ENCODE data around the gene KIF26B. TPM values are rescaled to one million over a fixed set of nuclear protein-coding genes. Genes with fewer than 3 reads are reported as not detected.

The KIF26B gene
- total and polyA plus RNA-seq, 10 of the 15 experiments (the other 5 are each of a cell fraction or from before 2014, with no cell fraction given), result 0.35 to 11.6 (median 2.2) TPM

GRCh38 chr1:245645894-245646293 is 491.1 kb downstream of the KIF26B start (continued):
- peak; percentile 73; the same call in 1 of the 2 replicates for TF ChIP-seq IRF4 (IDR thresholded peaks at IDR 0.05; ENCODE audit: low read depth, low read length)
- peak; percentile 56; the same call in 1 of the 2 replicates for TF ChIP-seq IKZF1 (conservative IDR thresholded peaks at IDR 0.05)
- TF ChIP-seq BCL3 (IDR thresholded peaks at IDR 0.05; ENCODE audit: borderline replicate concordance, insufficient read depth, low read depth, low read length, poor library complexity, severe bottlenecking), result peak; percentile 61
- TF ChIP-seq, protein P1, sequence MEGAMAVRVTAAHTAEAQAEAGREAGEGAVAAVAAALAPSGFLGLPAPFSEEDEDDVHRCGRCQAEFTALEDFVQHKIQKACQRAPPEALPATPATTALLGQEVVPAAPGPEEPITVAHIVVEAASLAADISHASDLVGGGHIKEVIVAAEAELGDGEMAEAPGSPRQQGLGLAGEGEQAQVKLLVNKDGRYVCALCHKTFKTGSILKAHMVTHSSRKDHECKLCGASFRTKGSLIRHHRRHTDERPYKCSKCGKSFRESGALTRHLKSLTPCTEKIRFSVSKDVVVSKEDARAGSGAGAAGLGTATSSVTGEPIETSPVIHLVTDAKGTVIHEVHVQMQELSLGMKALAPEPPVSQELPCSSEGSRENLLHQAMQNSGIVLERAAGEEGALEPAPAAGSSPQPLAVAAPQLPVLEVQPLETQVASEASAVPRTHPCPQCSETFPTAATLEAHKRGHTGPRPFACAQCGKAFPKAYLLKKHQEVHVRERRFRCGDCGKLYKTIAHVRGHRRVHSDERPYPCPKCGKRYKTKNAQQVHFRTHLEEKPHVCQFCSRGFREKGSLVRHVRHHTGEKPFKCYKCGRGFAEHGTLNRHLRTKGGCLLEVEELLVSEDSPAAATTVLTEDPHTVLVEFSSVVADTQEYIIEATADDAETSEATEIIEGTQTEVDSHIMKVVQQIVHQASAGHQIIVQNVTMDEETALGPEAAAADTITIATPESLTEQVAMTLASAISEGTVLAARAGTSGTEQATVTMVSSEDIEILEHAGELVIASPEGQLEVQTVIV (IDR thresholded peaks at IDR 0.05; ENCODE audit: borderline replicate concordance, partially characterized antibody), result no peak
- TF ChIP-seq, protein P2, sequence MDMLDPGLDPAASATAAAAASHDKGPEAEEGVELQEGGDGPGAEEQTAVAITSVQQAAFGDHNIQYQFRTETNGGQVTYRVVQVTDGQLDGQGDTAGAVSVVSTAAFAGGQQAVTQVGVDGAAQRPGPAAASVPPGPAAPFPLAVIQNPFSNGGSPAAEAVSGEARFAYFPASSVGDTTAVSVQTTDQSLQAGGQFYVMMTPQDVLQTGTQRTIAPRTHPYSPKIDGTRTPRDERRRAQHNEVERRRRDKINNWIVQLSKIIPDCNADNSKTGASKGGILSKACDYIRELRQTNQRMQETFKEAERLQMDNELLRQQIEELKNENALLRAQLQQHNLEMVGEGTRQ (IDR thresholded peaks at IDR 0.05; ENCODE audit: borderline replicate concordance, low read depth, low read length), result no peak
- TF ChIP-seq ZBTB33 (IDR thresholded peaks at IDR 0.05), result no peak
- peak; percentile 78 for TF ChIP-seq MEF2B (IDR thresholded peaks at IDR 0.05; ENCODE audit: partially characterized antibody, poor library complexity, severe bottlenecking)
- TF ChIP-seq TCF3 (IDR thresholded peaks at IDR 0.05; ENCODE audit: borderline replicate concordance, insufficient read depth, low read depth, low read length), result 0 out of 2 replicates have a peak, but pooled peaks have one; percentile 48
- TF ChIP-seq NRF1 (conservative IDR thresholded peaks at IDR 0.05; ENCODE audit: low read depth, low read length), result no peak
- TF ChIP-seq, protein P3, sequence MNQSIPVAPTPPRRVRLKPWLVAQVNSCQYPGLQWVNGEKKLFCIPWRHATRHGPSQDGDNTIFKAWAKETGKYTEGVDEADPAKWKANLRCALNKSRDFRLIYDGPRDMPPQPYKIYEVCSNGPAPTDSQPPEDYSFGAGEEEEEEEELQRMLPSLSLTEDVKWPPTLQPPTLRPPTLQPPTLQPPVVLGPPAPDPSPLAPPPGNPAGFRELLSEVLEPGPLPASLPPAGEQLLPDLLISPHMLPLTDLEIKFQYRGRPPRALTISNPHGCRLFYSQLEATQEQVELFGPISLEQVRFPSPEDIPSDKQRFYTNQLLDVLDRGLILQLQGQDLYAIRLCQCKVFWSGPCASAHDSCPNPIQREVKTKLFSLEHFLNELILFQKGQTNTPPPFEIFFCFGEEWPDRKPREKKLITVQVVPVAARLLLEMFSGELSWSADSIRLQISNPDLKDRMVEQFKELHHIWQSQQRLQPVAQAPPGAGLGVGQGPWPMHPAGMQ (IDR thresholded peaks at IDR 0.05; ENCODE audit: borderline replicate concordance), result no peak
- no peak for TF ChIP-seq ZNF207 (IDR thresholded peaks at IDR 0.05; ENCODE audit: borderline replicate concordance)
- no peak for TF ChIP-seq JUND (IDR thresholded peaks at IDR 0.05; ENCODE audit: low read depth, low read length)
- no peak for TF ChIP-seq ESRRA (IDR thresholded peaks at IDR 0.05; ENCODE audit: low read length)
- no peak for TF ChIP-seq BMI1 (IDR thresholded peaks at IDR 0.05; ENCODE audit: borderline replicate concordance)
- TF ChIP-seq PBX3 (IDR thresholded peaks at IDR 0.05; ENCODE audit: insufficient replicate concordance, low read depth, low read length), result no peak
- TF ChIP-seq SP1 (IDR thresholded peaks at IDR 0.05; ENCODE audit: low read depth, low read length), result peak; percentile 35
- peak; percentile 92 for TF ChIP-seq TCF7 (IDR thresholded peaks at IDR 0.05; ENCODE audit: borderline replicate concordance)
- TF ChIP-seq SMAD5 (IDR thresholded peaks at IDR 0.05; ENCODE audit: low read depth), result no peak
- TF ChIP-seq, protein P4, sequence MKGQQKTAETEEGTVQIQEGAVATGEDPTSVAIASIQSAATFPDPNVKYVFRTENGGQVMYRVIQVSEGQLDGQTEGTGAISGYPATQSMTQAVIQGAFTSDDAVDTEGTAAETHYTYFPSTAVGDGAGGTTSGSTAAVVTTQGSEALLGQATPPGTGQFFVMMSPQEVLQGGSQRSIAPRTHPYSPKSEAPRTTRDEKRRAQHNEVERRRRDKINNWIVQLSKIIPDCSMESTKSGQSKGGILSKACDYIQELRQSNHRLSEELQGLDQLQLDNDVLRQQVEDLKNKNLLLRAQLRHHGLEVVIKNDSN (IDR thresholded peaks at IDR 0.05; ENCODE audit: borderline replicate concordance, extremely low read length, insufficient read depth, low read depth, low read length), result no peak
